SIG-M5 treated with dmso at 0.1 percent for 504 hours (cell line): Measurements from ENCODE around the gene DHX38.

Experiments used
- DNase-seq: peaks from one replicate; lab custom pipeline; 2025; ENCODE audit not compliant: unreplicated experiment; lab: John Stamatoyannopoulos, UW

Gene DHX38

DNA sequence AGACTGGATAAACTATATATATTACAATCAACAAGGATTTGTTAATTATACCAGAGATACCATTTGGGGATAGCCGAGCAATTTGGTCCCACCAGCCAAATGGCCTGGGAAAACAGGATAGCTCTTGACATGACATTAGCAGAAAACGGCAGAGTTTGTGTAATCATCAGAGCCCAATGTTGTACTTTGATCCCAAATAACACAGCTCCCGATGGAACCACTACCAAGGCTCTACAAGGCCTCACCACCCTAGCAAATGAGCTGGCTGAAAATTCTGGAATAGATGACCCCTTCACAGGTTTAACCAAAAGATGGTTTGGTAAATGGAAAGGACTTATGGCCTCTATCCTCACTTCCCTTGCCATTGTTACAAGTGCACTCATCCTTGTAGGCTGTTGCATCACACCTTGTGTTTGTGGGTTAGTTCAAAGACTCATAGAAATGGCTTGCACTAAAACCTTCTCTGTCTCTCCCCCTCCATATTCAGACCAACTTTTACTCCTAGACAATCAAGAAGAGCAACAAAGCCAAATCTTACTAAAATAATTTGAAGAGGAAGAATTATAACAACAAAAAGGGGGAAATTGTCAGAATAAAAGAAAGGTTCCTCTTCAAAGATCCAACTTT, 9.8 kb upstream of the DHX38 start:
- no peak for DNase-seq

- DNase-seq = no peak
Observed at GRCh38 chr16:72084445-72084844, 9.2 kb upstream of the DHX38 start.

- DNase-seq = no peak
Observed at GRCh38 chr16:72085002-72085401, 8.6 kb upstream of the DHX38 start.

DNA sequence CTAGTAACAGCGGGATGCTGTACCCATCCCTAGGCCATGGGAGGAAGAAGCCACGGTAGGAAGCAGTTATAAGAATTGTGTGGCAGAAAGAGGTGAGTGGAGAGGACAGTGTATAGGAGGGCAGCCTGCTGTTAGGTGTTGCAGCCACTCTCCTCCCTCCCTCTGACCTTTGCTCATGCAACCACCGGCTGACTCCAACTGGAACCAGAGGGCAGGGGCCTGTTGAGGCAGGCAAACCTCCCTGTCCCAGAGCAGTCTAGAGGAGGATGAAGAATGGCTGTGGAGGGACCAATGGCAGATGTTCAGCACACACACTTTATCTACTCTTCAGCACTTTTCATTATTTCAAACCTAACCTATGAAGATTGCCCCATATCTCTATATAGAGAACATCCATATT, 2.4 kb upstream of the DHX38 start:
- no peak for DNase-seq

- DNase-seq = peak; percentile 42
Observed at GRCh38 chr16:72092832-72093447, 707 bp upstream of the DHX38 start.

DNA sequence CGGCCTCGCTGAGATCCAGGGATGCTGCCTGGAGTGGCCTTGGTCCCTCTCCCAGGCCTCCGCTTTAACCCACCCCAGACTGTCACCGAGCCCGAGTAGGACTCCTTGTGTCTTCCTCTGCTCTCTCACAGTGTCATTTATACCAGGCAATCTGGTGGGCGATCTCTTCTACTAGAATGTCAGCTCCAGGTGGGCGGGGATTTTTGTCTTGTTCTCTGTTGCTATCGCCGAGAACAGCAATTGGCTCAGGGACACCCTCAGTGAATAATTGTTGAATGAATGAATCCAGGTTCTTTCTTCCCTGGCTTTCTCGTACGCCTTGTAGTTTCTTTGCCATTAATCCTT, 591 bp downstream of the DHX38 start:
- no peak for DNase-seq

GRCh38 chr16:72098936-72099335, 5.3 kb downstream of the DHX38 start:
- no peak for DNase-seq

DNA sequence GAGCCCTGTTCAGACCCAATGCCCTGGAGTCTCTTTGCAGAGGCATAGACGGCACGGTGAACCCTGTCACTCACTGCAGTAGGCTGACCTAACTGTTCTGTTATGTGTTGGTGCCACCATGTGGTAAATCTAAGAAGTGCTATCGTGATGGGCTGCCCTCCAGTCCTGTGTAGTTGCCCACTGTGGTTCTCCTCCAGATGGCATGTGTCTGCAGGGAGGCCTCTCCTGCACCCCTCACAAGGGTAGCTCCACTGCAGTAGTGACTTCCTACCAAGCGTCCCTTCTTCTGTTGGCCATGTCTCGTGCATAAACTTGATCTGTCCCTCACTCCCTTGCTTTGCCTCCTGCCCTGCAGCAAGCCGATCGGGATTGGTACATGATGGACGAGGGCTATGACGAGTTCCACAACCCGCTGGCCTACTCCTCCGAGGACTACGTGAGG, 5.8 kb downstream of the DHX38 start:
- DNase-seq = peak; percentile 69

- DNase-seq = no peak
Observed at GRCh38 chr16:72101195-72101594, 7.5 kb downstream of the DHX38 start.

- DNase-seq = no peak
Observed at GRCh38 chr16:72104905-72105304, 11.3 kb downstream of the DHX38 start.

- no peak for DNase-seq
Observed at GRCh38 chr16:72105978-72106377, 12.3 kb downstream of the DHX38 start.

GRCh38 chr16:72107371-72107770, 13.7 kb downstream of the DHX38 start:
- no peak for DNase-seq

GRCh38 chr16:72108353-72109102, 14.9 kb downstream of the DHX38 start:
- DNase-seq = no peak

- DNase-seq = no peak
Observed at GRCh38 chr16:72109300-72109699, 15.7 kb downstream of the DHX38 start.

GRCh38 chr16:72109966-72110530, 16.4 kb downstream of the DHX38 start:
- no peak for DNase-seq

DNA sequence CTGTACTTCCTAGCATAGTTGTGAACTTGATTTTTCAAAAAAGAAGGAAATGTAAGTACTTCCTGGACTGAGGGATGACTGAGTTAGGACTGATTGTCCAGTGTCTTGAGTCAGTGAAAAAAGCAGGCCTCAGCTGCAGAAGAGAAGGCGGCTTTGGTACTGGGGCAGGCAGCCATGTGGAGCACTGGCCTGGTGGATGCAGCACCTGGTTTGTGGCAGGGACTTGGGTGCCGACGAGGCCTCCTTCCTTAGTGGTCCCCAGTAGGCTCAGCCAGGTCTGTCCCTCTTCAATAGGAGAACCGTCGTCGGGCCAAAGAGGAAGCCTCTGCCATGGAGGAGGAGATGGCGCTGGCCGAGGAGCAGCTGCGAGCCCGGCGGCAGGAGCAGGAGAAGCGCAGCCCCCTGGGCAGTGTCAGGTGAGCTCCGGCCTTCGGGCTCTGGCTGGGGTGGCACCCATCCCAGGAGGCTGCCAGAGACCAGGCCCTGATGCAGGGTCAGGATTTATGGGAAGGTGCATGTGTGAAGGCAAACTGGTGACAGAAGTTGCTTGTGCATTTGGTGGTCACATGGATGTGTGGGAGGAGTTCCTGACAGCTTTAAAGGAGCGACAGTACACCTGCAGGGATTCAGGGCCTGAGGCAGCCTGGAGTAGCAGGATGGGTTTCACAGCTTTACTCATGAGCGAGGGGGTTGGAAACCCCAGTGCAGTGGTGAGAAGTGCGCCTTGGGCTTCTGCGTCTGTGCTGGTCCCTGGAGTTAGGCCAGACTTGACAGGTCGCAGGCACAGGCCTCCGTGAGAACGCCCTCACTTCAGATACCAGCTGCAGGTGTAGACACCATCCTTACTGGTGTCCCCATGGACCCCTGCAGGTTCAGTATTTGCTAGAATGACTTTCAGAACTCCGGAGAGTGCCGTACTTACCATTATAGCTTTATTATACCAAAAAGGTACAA, 17.3 kb downstream of the DHX38 start:
- DNase-seq = no peak

DNA sequence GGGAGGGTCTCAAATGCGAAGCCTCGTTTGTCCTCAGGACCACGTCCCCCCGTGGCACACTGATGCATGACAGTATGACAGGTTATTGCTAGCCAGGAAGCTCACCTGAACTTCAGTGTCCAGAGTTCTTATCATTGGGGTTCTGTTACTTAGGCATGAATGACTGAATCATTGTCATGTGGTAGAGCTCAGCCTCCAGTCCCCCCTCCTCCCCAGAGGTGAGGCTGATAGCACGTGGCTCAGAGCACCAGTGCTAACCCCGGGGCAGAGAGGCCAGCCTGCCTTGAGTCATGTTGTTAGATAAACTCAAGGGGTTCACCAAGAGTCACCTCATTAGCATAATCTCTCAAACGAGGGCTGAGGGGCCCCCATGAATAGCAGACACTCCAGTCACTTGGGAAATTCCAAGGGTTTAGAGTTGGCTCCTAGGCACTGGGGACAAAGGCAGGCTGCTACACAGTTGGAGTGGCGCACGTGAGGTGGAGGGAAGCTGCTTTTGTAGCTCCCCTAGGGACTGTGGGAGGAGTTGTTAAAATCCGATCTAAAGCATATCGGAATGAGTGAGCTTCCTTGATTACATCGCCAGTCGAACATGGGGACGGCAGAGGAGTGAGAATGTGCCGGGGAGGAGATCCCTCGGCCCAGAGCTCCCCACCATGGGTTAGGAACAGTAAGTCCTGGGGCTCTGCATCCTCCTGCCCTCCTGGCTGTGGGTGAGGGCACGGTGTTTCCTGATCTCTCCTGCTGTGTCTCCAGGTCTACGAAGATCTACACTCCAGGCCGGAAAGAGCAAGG, 18.2 kb downstream of the DHX38 start:
- no peak for DNase-seq

- DNase-seq = no peak
Observed at GRCh38 chr16:72112452-72112792, 18.8 kb downstream of the DHX38 start.

DNA sequence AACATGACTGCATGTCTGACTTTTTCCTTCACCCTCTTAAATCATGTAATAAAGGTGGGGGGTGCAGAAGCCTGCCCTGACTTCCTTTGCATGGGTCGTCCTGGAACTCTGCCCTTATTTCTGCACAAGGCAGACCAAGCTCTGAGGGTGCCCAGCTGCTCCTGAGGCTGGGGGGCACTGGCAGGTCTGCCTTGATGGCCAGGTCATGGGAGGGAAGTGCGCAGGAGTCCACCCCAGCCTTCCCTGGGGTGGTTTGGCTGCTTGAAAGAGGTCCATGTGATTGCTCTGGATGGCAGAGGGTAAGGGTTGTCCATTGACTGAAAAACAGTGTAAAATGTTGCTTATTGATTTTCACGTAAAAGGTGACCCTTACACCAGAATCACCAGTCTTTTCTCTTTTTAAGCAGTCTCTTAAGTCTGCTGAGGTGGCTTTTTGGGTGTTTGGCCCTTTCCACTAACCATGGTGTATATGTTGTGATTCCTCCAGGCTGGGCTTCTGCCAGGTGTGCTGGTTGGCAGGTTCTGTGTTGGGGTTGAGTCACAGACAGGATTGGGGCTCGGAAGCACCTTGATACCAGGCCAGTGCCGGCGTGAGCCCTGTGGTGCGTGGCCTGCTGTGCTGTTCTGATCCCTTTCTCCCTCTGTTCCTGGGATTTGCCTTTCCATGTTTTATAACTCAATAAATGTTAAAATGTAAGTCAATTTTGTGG, 19.4 kb downstream of the DHX38 start:
- DNase-seq = no peak

DNA sequence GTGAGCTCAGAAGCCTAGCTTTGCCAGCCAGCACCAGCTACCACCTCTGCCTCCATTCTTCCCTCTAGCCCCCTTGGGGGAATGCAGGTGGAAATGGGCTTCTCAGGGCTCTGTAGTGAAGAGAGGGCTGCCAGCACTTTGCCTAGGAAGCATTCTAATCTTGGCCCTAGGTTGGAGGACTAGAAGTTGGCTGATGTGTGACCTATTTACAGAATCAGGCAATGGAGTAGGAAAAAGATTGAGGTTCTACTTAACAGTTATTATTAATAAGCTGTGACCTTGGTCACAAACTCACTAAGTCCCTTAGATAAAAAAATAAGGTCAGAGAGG, 19.9 kb downstream of the DHX38 start:
- DNase-seq = no peak
